Ovary (tissue), 9 donors: Measurements from ENCODE around the gene SSRP1. TPM values are rescaled to one million over a fixed set of nuclear protein-coding genes. Genes with fewer than 3 reads are reported as not detected.

ENCODE experiments used
- DNase-seq, 5 donors: peaks; one replicate each; pipeline ENCODE4 v3.0.0-alpha.2; 2019 to 2020
- H3K27ac ChIP-seq, 2 donors: fragments of 200-600 bp; one replicate each; pipeline versions ENCODE4 v1.5.1 to v1.8.0; 2019 to 2022
- H3K27me3 ChIP-seq: fragments of 200-600 bp; one replicate; pipeline ENCODE4 v1.8.0; 2022
- H3K36me3 ChIP-seq: fragments of 200-600 bp; sonication (generic); one replicate; pipeline ENCODE4 v1.5.1; 2019
- H3K4me1 ChIP-seq: one replicate; pipeline ENCODE4 v1.8.1; 2013; ENCODE audit warnings: mild to moderate bottlenecking, moderate library complexity; ENCODE audit not compliant: insufficient read depth
- H3K4me3 ChIP-seq: fragments of 200-600 bp; sonication (generic); one replicate; pipeline ENCODE4 v1.5.1; 2017
- H3K9me3 ChIP-seq, 2 donors: fragments of 200-600 bp in 1 of 2; sonication (generic) in 1 of 2; one replicate each; pipeline versions ENCODE4 v1.5.1 to v1.8.1; 2013 to 2019; ENCODE audit warnings: mild to moderate bottlenecking in 1 of 2, moderate library complexity in 1 of 2
- CTCF ChIP-seq, 3 donors: fragments of 450-650 bp in 2 of 3; fragments of 200-600 bp in 1 of 3; IDR thresholded peaks; one replicate each; pipeline versions ENCODE4 v1.5.1 to v1.8.0; 2016 to 2022; ENCODE audit warnings: antibody characterized with exemption in 3 of 3, mild to moderate bottlenecking in 1 of 3
- EP300 ChIP-seq: sonication (generic); formaldehyde crosslinking; IDR thresholded peaks from one replicate; pipeline ENCODE4 v1.6.1; 2017; ENCODE audit warnings: antibody characterized with exemption
- POLR2A ChIP-seq: fragments of 450-650 bp; IDR thresholded peaks from one replicate; pipeline ENCODE4 v1.6.1; 2017; ENCODE audit warnings: antibody characterized with exemption, mild to moderate bottlenecking, moderate library complexity
- WGBS, 3 donors: extraction: QIAGEN DNeasy Blood & Tissue Kit in 1 of 3; methylation state at CpG; one replicate each; pipeline versions ENCODE4 v1.1.5 to v1.1.7; 2013 to 2017; 5-methylcytosine and 5-hydroxymethylcytosine counted together
- intact Hi-C, 4 donors: fragments of 100-400 bp; cut with DNase I; formaldehyde crosslinking; loops; one replicate each; pipeline versions ENCODE4 v1.11.0 to v1.15.1; 2022 to 2023
- polyA plus RNA-seq, 2 donors: library from polyadenylated mRNA; stranded (reverse); fragments of 200-250 nt in 1 of 2; fragments of 350-450 nt in 1 of 2; fragmentation: Illumina TruSeq in 1 of 2; extraction: RNeasy Lipid Tissue Mini Kit (QIAGEN cat#74804) in 1 of 2; gene quantifications; one replicate each; pipeline ENCODE4 v1.2.3, GENCODE V29; 2013 to 2014
- total RNA-seq, 7 donors: library from RNA; depleted of rRNA in 2 of 7; stranded (reverse); fragments of >200 nt in 2 of 7; fragmentation: NEBNext Ultra II Directional in 3 of 7; extraction: Animal tissue kit (Norgen Biotek cat#: 25700) in 3 of 7; gene quantifications; one replicate each; pipeline versions ENCODE4 v1.1.0 to v1.2.4, GENCODE V29; 2016 to 2023
- donor health status: DM: no; HTN: no; CAD: no; lungs with moderate emphysema.
- donor health status: DM: no; HTN: no; CAD: no.
- donor health status: Bipolar disorder and iron deficiency.
- donor health status: DM: yes; HTN: yes; CAD: no.
- donor health status: DM: no; HTN: no; CAD: no.
- donor health status: DM: yes; HTN: yes; CAD: no.

Gene SSRP1
- total and polyA plus RNA-seq, 9 donors: 43.3 to 134 (median 87.7) TPM

DNA sequence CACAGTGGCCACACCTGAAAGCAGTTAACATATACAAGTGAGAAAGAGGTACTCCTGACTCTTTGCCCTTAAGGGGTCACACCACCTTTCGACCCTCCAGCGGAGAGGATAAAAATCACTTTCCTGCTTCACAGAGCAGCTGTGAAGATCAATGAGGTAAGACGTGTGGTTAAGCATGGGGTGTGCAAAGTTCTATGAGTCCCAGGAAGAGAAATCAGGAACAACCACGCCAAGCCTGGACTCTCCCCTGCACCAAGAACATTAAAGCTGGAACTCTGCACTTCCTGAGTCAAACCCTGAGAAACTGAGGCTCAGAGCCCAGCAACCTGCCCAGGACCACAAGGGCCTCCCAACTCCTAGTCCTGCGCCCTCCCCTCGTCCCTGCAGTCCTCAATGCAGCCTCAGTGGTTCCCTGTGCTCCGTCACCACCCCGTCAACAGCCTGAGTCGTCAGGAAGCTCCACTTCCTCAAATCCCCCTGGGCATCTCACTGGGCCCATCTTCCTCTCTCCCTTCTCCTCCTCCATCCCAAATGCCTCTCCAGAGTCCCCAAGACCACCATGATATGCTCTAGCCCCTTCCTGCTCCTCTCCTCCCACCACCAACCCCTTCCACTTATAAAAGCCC lies 28.6 kb downstream of the SSRP1 start:
- Histone ChIP-seq H3K4me1 (peaks cover 26% of the 10 kb centered on the region), H3K36me3 (no peaks in the 10 kb centered on the region), H3K4me3 (no peak overlapping the region), H3K27me3 (no peaks in the 10 kb centered on the region), H3K27ac (no peak overlapping the region), H3K9me3 (no peaks in the 10 kb centered on the region)
- no peak for DNase-seq
- WGBS, 3 donors: 82 to 88% (median 84%) methylated on average over 9 of the region's 9 CpGs
- TF ChIP-seq CTCF (IDR thresholded peaks at IDR 0.05): no peak
- TF ChIP-seq POLR2A: no peak
- TF ChIP-seq EP300: no peak
- intact Hi-C loops: no loop called here

DNA sequence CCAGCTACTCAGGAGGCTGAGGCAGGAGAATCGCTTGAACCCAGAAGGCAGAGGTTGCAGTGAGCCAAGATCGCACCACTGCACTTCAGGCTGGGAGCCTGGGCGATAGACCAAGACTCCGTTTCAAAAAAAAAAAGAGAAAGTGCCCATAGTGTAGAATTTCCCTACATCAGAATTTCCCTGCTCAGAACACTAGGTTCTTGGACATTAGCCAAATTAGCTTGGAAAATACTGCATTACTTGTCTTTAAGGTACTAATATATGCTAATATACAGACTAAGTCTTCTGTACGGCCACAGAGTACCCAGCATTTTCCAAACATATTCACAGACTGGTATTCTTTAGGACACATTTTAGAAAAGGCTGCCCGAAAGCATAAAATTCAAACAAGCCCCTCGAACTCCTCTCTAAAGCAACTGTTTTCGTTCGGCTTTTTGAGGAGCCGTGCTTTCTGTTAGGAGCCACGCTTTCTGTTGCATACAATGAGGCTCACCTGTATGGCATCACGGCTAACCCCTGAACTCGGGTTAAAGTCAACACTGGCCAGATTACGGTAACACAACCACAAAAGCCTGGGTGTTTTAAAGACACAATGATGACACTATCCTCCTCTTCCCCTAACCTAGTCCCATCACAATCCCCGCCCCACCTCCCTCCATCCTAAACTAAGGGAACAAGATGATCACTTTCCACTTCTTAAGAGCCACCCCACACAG lies 29.4 kb downstream of the SSRP1 start:
- no peaks in the 10 kb centered on the region for H3K27me3 ChIP-seq
- DNase-seq: no peak
- no peaks in the 10 kb centered on the region for H3K9me3 ChIP-seq
- TF ChIP-seq CTCF (IDR thresholded peaks at IDR 0.05): no peak
- TF ChIP-seq POLR2A: no peak
- TF ChIP-seq EP300: no peak
- no peak overlapping the region for H3K27ac ChIP-seq
- no peak overlapping the region for H3K4me3 ChIP-seq
- 72 to 80% (median 74%) methylated on average over 15 of the region's 15 CpGs for whole genome bisulfite sequencing, 3 donors
- H3K36me3 ChIP-seq: no peaks in the 10 kb centered on the region
- H3K4me1 ChIP-seq: peaks cover 23% of the 10 kb centered on the region
- intact Hi-C loops: no loop called here

- intact Hi-C loops: no loop called here
- Histone ChIP-seq H3K4me3 (no peak overlapping the region), H3K4me1 (peaks cover 19% of the 10 kb centered on the region), H3K36me3 (no peaks in the 10 kb centered on the region), H3K27ac (no peak overlapping the region), H3K27me3 (no peaks in the 10 kb centered on the region), H3K9me3 (no peaks in the 10 kb centered on the region)
- no peak for TF ChIP-seq CTCF (IDR thresholded peaks at IDR 0.05)
- TF ChIP-seq POLR2A: no peak
- TF ChIP-seq EP300: no peak
- DNase-seq: no peak
- 50 to 70% (median 59%) methylated on average over 8 of the region's 8 CpGs for WGBS, 3 donors
Measured at GRCh38 chr11:57305523-57305922, 30.2 kb downstream of the SSRP1 start.

DNA sequence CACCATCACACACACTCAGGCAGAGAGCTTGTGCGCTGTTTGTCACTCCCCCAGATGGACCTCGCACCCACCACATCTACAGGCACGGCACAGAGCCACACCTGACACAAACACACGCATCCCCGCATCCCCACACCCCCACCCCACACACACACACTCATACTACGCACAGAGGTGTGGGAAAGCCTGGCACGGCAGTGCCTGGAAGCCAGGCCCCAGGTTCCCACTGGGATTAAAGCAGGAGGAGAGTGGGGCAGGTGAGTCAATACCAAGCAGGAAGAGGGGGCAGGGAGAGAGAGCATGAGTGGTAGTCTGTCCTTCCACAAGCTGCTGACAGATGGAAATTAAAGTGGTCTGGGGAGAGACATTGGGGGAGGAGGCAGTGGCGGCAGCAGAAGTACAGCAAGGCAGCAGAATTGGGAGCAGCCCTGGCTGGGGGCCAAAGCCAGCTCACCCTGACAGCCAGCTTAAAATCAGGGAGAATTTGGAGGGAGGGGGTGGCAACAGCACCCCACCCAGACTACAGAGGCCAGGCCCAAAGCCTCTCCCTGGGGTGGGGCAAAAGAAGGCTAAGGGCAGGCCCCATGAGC lies 31.6 kb downstream of the SSRP1 start:
- DNase-seq: no peak
- 83 to 84% (median 83%) methylated on average over 8 of the region's 8 CpGs for WGBS, 3 donors
- Histone ChIP-seq H3K27ac (no peak overlapping the region), H3K36me3 (peaks cover 5% of the 10 kb centered on the region), H3K4me3 (no peak overlapping the region), H3K4me1 (peaks cover 17% of the 10 kb centered on the region), H3K27me3 (no peaks in the 10 kb centered on the region), H3K9me3 (peaks cover 0 to 14% of the 10 kb centered on the region in 2 donors)
- intact Hi-C loops: no loop called here
- TF ChIP-seq EP300 (no peak), POLR2A (no peak), CTCF (IDR thresholded peaks at IDR 0.05) (no peak)
